PC-3 (cell line): ENCODE measurements around the gene ZNF19.

Experiments used
- EZH2 ChIP-seq: fragments of 300-600 bp; sonication (generic); IDR thresholded peaks from one replicate; pipeline ENCODE4 v1.6.1; 2017; ENCODE audit warnings: antibody characterized with exemption, mild to moderate bottlenecking, low read length; ENCODE audit not compliant: unreplicated experiment
- TF ChIP-seq, protein P1 (sequence below): fragments of 300-600 bp; sonication (generic); conservative IDR thresholded peaks from 2 replicates; pipeline ENCODE4 v1.5.1; 2017; ENCODE audit warnings: antibody characterized with exemption, low read depth, mild to moderate bottlenecking, low read length

DNA sequence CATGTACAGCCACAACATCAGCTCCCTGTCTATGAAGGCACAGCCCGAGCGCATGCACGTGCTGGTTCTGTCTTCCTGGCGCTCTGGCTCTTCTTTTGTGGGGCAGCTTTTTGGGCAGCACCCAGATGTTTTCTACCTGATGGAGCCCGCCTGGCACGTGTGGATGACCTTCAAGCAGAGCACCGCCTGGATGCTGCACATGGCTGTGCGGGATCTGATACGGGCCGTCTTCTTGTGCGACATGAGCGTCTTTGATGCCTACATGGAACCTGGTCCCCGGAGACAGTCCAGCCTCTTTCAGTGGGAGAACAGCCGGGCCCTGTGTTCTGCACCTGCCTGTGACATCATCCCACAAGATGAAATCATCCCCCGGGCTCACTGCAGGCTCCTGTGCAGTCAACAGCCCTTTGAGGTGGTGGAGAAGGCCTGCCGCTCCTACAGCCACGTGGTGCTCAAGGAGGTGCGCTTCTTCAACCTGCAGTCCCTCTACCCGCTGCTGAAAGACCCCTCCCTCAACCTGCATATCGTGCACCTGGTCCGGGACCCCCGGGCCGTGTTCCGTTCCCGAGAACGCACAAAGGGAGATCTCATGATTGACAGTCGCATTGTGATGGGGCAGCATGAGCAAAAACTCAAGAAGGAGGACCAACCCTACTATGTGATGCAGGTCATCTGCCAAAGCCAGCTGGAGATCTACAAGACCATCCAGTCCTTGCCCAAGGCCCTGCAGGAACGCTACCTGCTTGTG lies 47.8 kb upstream of the ZNF19 start:
- no peak for TF ChIP-seq EZH2
- TF ChIP-seq, protein P1, sequence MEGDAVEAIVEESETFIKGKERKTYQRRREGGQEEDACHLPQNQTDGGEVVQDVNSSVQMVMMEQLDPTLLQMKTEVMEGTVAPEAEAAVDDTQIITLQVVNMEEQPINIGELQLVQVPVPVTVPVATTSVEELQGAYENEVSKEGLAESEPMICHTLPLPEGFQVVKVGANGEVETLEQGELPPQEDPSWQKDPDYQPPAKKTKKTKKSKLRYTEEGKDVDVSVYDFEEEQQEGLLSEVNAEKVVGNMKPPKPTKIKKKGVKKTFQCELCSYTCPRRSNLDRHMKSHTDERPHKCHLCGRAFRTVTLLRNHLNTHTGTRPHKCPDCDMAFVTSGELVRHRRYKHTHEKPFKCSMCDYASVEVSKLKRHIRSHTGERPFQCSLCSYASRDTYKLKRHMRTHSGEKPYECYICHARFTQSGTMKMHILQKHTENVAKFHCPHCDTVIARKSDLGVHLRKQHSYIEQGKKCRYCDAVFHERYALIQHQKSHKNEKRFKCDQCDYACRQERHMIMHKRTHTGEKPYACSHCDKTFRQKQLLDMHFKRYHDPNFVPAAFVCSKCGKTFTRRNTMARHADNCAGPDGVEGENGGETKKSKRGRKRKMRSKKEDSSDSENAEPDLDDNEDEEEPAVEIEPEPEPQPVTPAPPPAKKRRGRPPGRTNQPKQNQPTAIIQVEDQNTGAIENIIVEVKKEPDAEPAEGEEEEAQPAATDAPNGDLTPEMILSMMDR, result no peak
